ENCODE results near the gene ABHD12. TPM values are rescaled to one million over a fixed set of nuclear protein-coding genes. Genes with fewer than 3 reads are reported as not detected.
A peak's percentile ranks its signal among the peaks of the same experiment; 100 is the strongest.
"Not testable (repeated sequence)": the region's sequence is repeated elsewhere in the genome, so short reads cannot be mapped to it uniquely, and the experiment has no call there.

The ABHD12 gene
- total RNA-seq, 1 experiment from 2014 or later, result 56.7 TPM

- peak; percentile 86 for DNase-seq (ENCODE audit: low read depth, low spot score)
- in situ Hi-C loops (cut with HindIII; ENCODE audit: low pct_unique_long_range_greater_than_20kb, low sequenced_read_pairs), result no loop called here
These were observed 53.8 kb downstream of the ABHD12 start for GRCh38 chr20:25336561-25337422.

- in situ Hi-C loops (cut with HindIII; ENCODE audit: low pct_unique_long_range_greater_than_20kb, low sequenced_read_pairs), result not testable (repeated sequence)
These were observed 55.7 kb downstream of the ABHD12 start for GRCh38 chr20:25334972-25335371.

GRCh38 chr20:25328954-25329498 is 61.6 kb downstream of the ABHD12 start:
- in situ Hi-C loops (cut with HindIII; ENCODE audit: low pct_unique_long_range_greater_than_20kb, low sequenced_read_pairs), result no loop called here
- no peak for DNase-seq (ENCODE audit: low read depth, low spot score)

More at GRCh38 chr20:25334972-25335371, 55.7 kb downstream of the ABHD12 start:
- DNase-seq (ENCODE audit: low read depth, low spot score), result not testable (repeated sequence)

- in situ Hi-C loops (cut with HindIII; ENCODE audit: low pct_unique_long_range_greater_than_20kb, low sequenced_read_pairs), result no loop called here
- DNase-seq (ENCODE audit: low read depth, low spot score), result no peak
These were observed 63.0 kb downstream of the ABHD12 start for GRCh38 chr20:25327521-25328235.

GRCh38 chr20:25325997-25326396 is 64.6 kb downstream of the ABHD12 start:
- in situ Hi-C loops (cut with HindIII; ENCODE audit: low pct_unique_long_range_greater_than_20kb, low sequenced_read_pairs), result no loop called here

GRCh38 chr20:25325073-25325472 is 65.6 kb downstream of the ABHD12 start:
- no peak for DNase-seq (ENCODE audit: low read depth, low spot score)
- in situ Hi-C loops (cut with HindIII; ENCODE audit: low pct_unique_long_range_greater_than_20kb, low sequenced_read_pairs), result no loop called here

More at GRCh38 chr20:25325997-25326396, 64.6 kb downstream of the ABHD12 start:
- no peak for DNase-seq (ENCODE audit: low read depth, low spot score)

- in situ Hi-C loops (cut with HindIII; ENCODE audit: low pct_unique_long_range_greater_than_20kb, low sequenced_read_pairs), result no loop called here
- no peak for DNase-seq (ENCODE audit: low read depth, low spot score)
These were observed 66.2 kb downstream of the ABHD12 start for GRCh38 chr20:25324412-25324811.

- no peak for DNase-seq (ENCODE audit: low read depth, low spot score)
- in situ Hi-C loops (cut with HindIII; ENCODE audit: low pct_unique_long_range_greater_than_20kb, low sequenced_read_pairs), result no loop called here
These were observed 67.0 kb downstream of the ABHD12 start for GRCh38 chr20:25323496-25324246.

- in situ Hi-C loops (cut with HindIII; ENCODE audit: low pct_unique_long_range_greater_than_20kb, low sequenced_read_pairs), result no loop called here
- no peak for DNase-seq (ENCODE audit: low read depth, low spot score)
These were observed 68.6 kb downstream of the ABHD12 start for GRCh38 chr20:25321991-25322390.

GRCh38 chr20:25321262-25321831 is 69.3 kb downstream of the ABHD12 start:
- in situ Hi-C loops (cut with HindIII; ENCODE audit: low pct_unique_long_range_greater_than_20kb, low sequenced_read_pairs), result no loop called here
- DNase-seq (ENCODE audit: low read depth, low spot score), result no peak

- no peak for DNase-seq (ENCODE audit: low read depth, low spot score)
- in situ Hi-C loops (cut with HindIII; ENCODE audit: low pct_unique_long_range_greater_than_20kb, low sequenced_read_pairs), result no loop called here
These were observed 70.4 kb downstream of the ABHD12 start for GRCh38 chr20:25320035-25320800.

GRCh38 chr20:25319241-25320034 is 71.2 kb downstream of the ABHD12 start:
- DNase-seq (ENCODE audit: low read depth, low spot score), result no peak
- in situ Hi-C loops (cut with HindIII; ENCODE audit: low pct_unique_long_range_greater_than_20kb, low sequenced_read_pairs), result no loop called here

GRCh38 chr20:25318471-25319240 is 72.0 kb downstream of the ABHD12 start:
- in situ Hi-C loops (cut with HindIII; ENCODE audit: low pct_unique_long_range_greater_than_20kb, low sequenced_read_pairs), result no loop called here
- no peak for DNase-seq (ENCODE audit: low read depth, low spot score)

GRCh38 chr20:25317351-25318075 is 73.1 kb downstream of the ABHD12 start:
- in situ Hi-C loops (cut with HindIII; ENCODE audit: low pct_unique_long_range_greater_than_20kb, low sequenced_read_pairs), result no loop called here
- no peak for DNase-seq (ENCODE audit: low read depth, low spot score)

All from SK-MEL-5 (cell line).